Activated T-helper 2 cell treated with anti-CD3 and anti-CD28 coated beads, Interferon-gamma antibody, Interleukin-2, Interleukin-4, amounts not matched to agents 10 μg/mL and 5 μg/mL and 100 μg/mL, durations not matched to agents 14 hours and 24 hours and 36 hours (primary cell): ENCODE measurements around the gene MUCL1. TPM values are rescaled to one million over a fixed set of nuclear protein-coding genes. Genes with fewer than 3 reads are reported as not detected.
"Not testable (repeated sequence)": the region's sequence is repeated elsewhere in the genome, so short reads cannot be mapped to it uniquely, and the experiment has no call there.

Experiments used
- DNase-seq: peaks from one replicate; pipeline ENCODE4 v3.0.0; 2021; ENCODE audit warnings: low spot score
- H3K27ac Mint-ChIP-seq: one replicate; pipeline ENCODE4 v1.8.0; 2021; ENCODE audit warnings: mixed read lengths
- H3K27me3 Mint-ChIP-seq: one replicate; pipeline ENCODE4 v1.8.0; 2021; ENCODE audit warnings: low read depth, mixed read lengths
- H3K36me3 Mint-ChIP-seq: one replicate; pipeline ENCODE4 v1.8.0; 2021; ENCODE audit warnings: low read depth, mixed read lengths
- H3K4me1 Mint-ChIP-seq: one replicate; pipeline ENCODE4 v1.8.0; 2021; ENCODE audit warnings: low read depth, mixed read lengths
- H3K4me3 Mint-ChIP-seq: one replicate; pipeline ENCODE4 v1.8.0; 2021; ENCODE audit warnings: low read depth, mild to moderate bottlenecking, moderate library complexity, mixed read lengths
- H3K9me3 Mint-ChIP-seq: one replicate; pipeline ENCODE4 v1.8.0; 2021; ENCODE audit warnings: mixed read lengths
- intact Hi-C: fragments of 100-400 bp; cut with micrococcal nuclease; formaldehyde crosslinking; loops from one replicate; pipeline ENCODE4 v1.15.1; 2023
- total RNA-seq: library from RNA; stranded (reverse); gene quantifications from 2 replicates; pipeline ENCODE4 v1.2.3, GENCODE V29; 2022

Gene MUCL1
- total RNA-seq, 1 donor from 2014 or later: not detected

GRCh38 chr12:54865683-54866324 is 11.5 kb downstream of the MUCL1 start:
- Mint-ChIP-seq H3K36me3 (no peaks in the 10 kb centered on the region), H3K9me3 (peaks cover 8% of the 10 kb centered on the region), H3K4me1 (peaks cover 13% of the 10 kb centered on the region), H3K27me3 (peaks cover 43% of the 10 kb centered on the region), H3K4me3 (no peak overlapping the region), H3K27ac (no peak overlapping the region)
- intact Hi-C loops: loop anchor here (2.0 kb wide), 1 partner anchor 69 kb away; no protein-coding TSS in a partner anchor
- no peak for DNase-seq

GRCh38 chr12:54868690-54869089 is 14.4 kb downstream of the MUCL1 start:
- Mint-ChIP-seq H3K9me3 (no peaks in the 10 kb centered on the region), H3K4me1 (peaks cover 4% of the 10 kb centered on the region), H3K27me3 (peaks cover 49% of the 10 kb centered on the region), H3K27ac (no peak overlapping the region), H3K4me3 (no peak overlapping the region), H3K36me3 (no peaks in the 10 kb centered on the region)
- no peak for DNase-seq
- intact Hi-C loops: no loop called here

GRCh38 chr12:54870048-54870447 is 15.7 kb downstream of the MUCL1 start:
- Mint-ChIP-seq H3K9me3 (no peaks in the 10 kb centered on the region), H3K36me3 (no peaks in the 10 kb centered on the region), H3K27ac (no peak overlapping the region), H3K27me3 (peaks cover 49% of the 10 kb centered on the region), H3K4me1 (no peaks in the 10 kb centered on the region), H3K4me3 (no peak overlapping the region)
- DNase-seq: no peak
- intact Hi-C loops: no loop called here

- intact Hi-C loops: no loop called here
- Mint-ChIP-seq H3K4me3 (no peak overlapping the region), H3K27ac (no peak overlapping the region), H3K4me1 (no peaks in the 10 kb centered on the region), H3K9me3 (no peaks in the 10 kb centered on the region), H3K36me3 (no peaks in the 10 kb centered on the region), H3K27me3 (peaks cover 47% of the 10 kb centered on the region)
- no peak for DNase-seq
Observed at GRCh38 chr12:54870617-54871016, 16.3 kb downstream of the MUCL1 start.

- Mint-ChIP-seq H3K27me3 (peaks cover 16% of the 10 kb centered on the region), H3K27ac (no peak overlapping the region), H3K4me1 (peaks cover 4% of the 10 kb centered on the region), H3K9me3 (peaks cover 4% of the 10 kb centered on the region), H3K4me3 (no peak overlapping the region), H3K36me3 (no peaks in the 10 kb centered on the region)
- DNase-seq: no peak
- intact Hi-C loops: no loop called here
Observed at GRCh38 chr12:54879150-54879549, 24.8 kb downstream of the MUCL1 start.

GRCh38 chr12:54879579-54879978 is 25.3 kb downstream of the MUCL1 start:
- DNase-seq: no peak
- no peaks in the 10 kb centered on the region for H3K36me3 Mint-ChIP-seq
- peaks cover 4% of the 10 kb centered on the region for H3K9me3 Mint-ChIP-seq
- intact Hi-C loops: no loop called here
- no peak overlapping the region for H3K4me3 Mint-ChIP-seq
- H3K27me3 Mint-ChIP-seq: peaks cover 16% of the 10 kb centered on the region
- no peak overlapping the region for H3K27ac Mint-ChIP-seq
- H3K4me1 Mint-ChIP-seq: peaks cover 4% of the 10 kb centered on the region

- Mint-ChIP-seq H3K27me3 (peaks cover 4% of the 10 kb centered on the region), H3K4me3 (no peak overlapping the region), H3K27ac (no peak overlapping the region), H3K4me1 (peaks cover 4% of the 10 kb centered on the region), H3K36me3 (no peaks in the 10 kb centered on the region), H3K9me3 (no peaks in the 10 kb centered on the region)
- intact Hi-C loops: no loop called here
- DNase-seq: no peak
Observed at GRCh38 chr12:54882079-54882478, 27.8 kb downstream of the MUCL1 start.

- H3K4me3 Mint-ChIP-seq, intact Hi-C loops, H3K4me1 Mint-ChIP-seq, H3K36me3 Mint-ChIP-seq, DNase-seq, H3K27ac Mint-ChIP-seq, H3K27me3 Mint-ChIP-seq, H3K9me3 Mint-ChIP-seq: not testable (repeated sequence)
Observed at GRCh38 chr12:54882597-54882996, 28.3 kb downstream of the MUCL1 start.

GRCh38 chr12:54888428-54888827 is 34.1 kb downstream of the MUCL1 start:
- H3K27me3 Mint-ChIP-seq, H3K4me1 Mint-ChIP-seq, DNase-seq, intact Hi-C loops, H3K9me3 Mint-ChIP-seq, H3K36me3 Mint-ChIP-seq, H3K4me3 Mint-ChIP-seq, H3K27ac Mint-ChIP-seq: not testable (repeated sequence)

GRCh38 chr12:54890339-54890738 is 36.0 kb downstream of the MUCL1 start:
- Mint-ChIP-seq H3K27ac (no peak overlapping the region), H3K4me3 (no peak overlapping the region), H3K27me3 (no peaks in the 10 kb centered on the region), H3K36me3 (no peaks in the 10 kb centered on the region), H3K4me1 (no peaks in the 10 kb centered on the region), H3K9me3 (no peaks in the 10 kb centered on the region)
- DNase-seq: no peak
- intact Hi-C loops: no loop called here

- intact Hi-C loops: no loop called here
- Mint-ChIP-seq H3K27ac (no peak overlapping the region), H3K27me3 (no peaks in the 10 kb centered on the region), H3K4me1 (no peaks in the 10 kb centered on the region), H3K9me3 (no peaks in the 10 kb centered on the region), H3K36me3 (no peaks in the 10 kb centered on the region), H3K4me3 (no peak overlapping the region)
- no peak for DNase-seq
Observed at GRCh38 chr12:54891717-54892478, 37.6 kb downstream of the MUCL1 start.
